RWPE1 (cell line): ENCODE data around the gene CES2.
A peak's percentile ranks its signal among the peaks of the same experiment; 100 is the strongest.

Source experiments
- CTCF ChIA-PET: fragments of 350-600 bp; sonication (Branson Sonifier 250); formaldehyde crosslinking; extraction: SDS; loops from one replicate; lab custom pipeline; 2021; lab: Yijun Ruan, JAX
- POLR2A ChIA-PET: fragments of 400-600 bp; formaldehyde crosslinking; extraction: SDS; loops from one replicate; lab custom pipeline; 2020; ENCODE audit warnings: antibody characterized with exemption; ENCODE audit not compliant: low non-redundant PET; lab: Yijun Ruan, JAX
- DNase-seq: peaks from one replicate; pipeline ENCODE4 v3.0.0; 2012; ENCODE audit warnings: low spot score
- H3K27ac ChIP-seq: fragments of 450-650 bp; 2 replicates; pipeline ENCODE4 v1.5.1; 2017
- CTCF ChIP-seq: fragments of 450-650 bp; conservative IDR thresholded peaks from 2 replicates; pipeline ENCODE4 v1.5.1; 2017; ENCODE audit warnings: low read depth, mild to moderate bottlenecking

CES2 gene

GRCh38 chr16:66947302-66948065, 12.2 kb downstream of the CES2 start:
- ChIA-PET POLR2A (no interaction called here), CTCF (interaction anchor here (0.6 to 1.5 kb wide), 5 partner anchors 67 to 405 kb away, joined by 3 to 6 read pairs (median 3); no protein-coding TSS in a partner anchor)
- peak overlapping the region; percentile 82 for H3K27ac ChIP-seq
- peak; percentile 89 for TF ChIP-seq CTCF
- peak; percentile 90 for DNase-seq

GRCh38 chr16:66948134-66948836, 13.0 kb downstream of the CES2 start:
- peak; percentile 62 for DNase-seq
- ChIA-PET POLR2A (interaction anchor here (0.7 kb wide), 1 partner anchor 188 kb away, joined by 4 read pairs; no protein-coding TSS in a partner anchor), CTCF (no interaction called here)
- H3K27ac ChIP-seq = peak overlapping the region; percentile 82
- TF ChIP-seq CTCF = no peak

GRCh38 chr16:66948837-66949225, 13.5 kb downstream of the CES2 start:
- peak overlapping the region; percentile 82 for H3K27ac ChIP-seq
- TF ChIP-seq CTCF = no peak
- ChIA-PET POLR2A (interaction anchor here (0.7 kb wide), 1 partner anchor 188 kb away, joined by 4 read pairs; no protein-coding TSS in a partner anchor), CTCF (interaction anchor here (0.7 kb wide), 1 partner anchor 206 kb away, joined by 8 read pairs; no protein-coding TSS in a partner anchor)
- DNase-seq = no peak

GRCh38 chr16:66949472-66949871, 14.2 kb downstream of the CES2 start:
- TF ChIP-seq CTCF = no peak
- POLR2A ChIA-PET = no interaction called here
- CTCF ChIA-PET = interaction anchor here (0.7 to 0.8 kb wide), 2 partner anchors 206 to 418 kb away, joined by 4 to 8 read pairs; no protein-coding TSS in a partner anchor
- no peak overlapping the region for H3K27ac ChIP-seq
- DNase-seq = no peak

GRCh38 chr16:66950437-66950836, 15.1 kb downstream of the CES2 start:
- CTCF ChIA-PET = interaction anchor here (0.6 kb wide), 1 partner anchor 12 kb away, joined by 4 read pairs; no protein-coding TSS in a partner anchor
- no peak for DNase-seq
- no peak for TF ChIP-seq CTCF
- H3K27ac ChIP-seq = no peak overlapping the region
- POLR2A ChIA-PET = no interaction called here

GRCh38 chr16:66950971-66951790, 15.9 kb downstream of the CES2 start:
- CTCF ChIA-PET = interaction anchor here (0.6 kb wide), 2 partner anchors 13 to 114 kb away, joined by 3 to 4 read pairs; no protein-coding TSS in a partner anchor
- DNase-seq = no peak
- H3K27ac ChIP-seq = no peak overlapping the region
- POLR2A ChIA-PET = interaction anchor here (0.6 kb wide), 2 partner anchors 62 to 236 kb away, joined by 3 to 5 read pairs; no protein-coding TSS in a partner anchor
- TF ChIP-seq CTCF = no peak
